Progenitor cell of endocrine pancreas (in vitro differentiated cells): Measurements from ENCODE around the gene THSD4. TPM values are rescaled to one million over a fixed set of nuclear protein-coding genes. Genes with fewer than 3 reads are reported as not detected.

Experiments
- DNase-seq: peaks from one replicate; pipeline ENCODE4 v3.0.0; 2021; ENCODE audit warnings: low spot score; ENCODE audit not compliant: unreplicated experiment
- H3K27ac Mint-ChIP-seq: 2 replicates; pipeline ENCODE4 v1.8.0; 2021; ENCODE audit warnings: mild to moderate bottlenecking, moderate library complexity, mixed read lengths
- H3K27me3 Mint-ChIP-seq: 2 replicates; pipeline ENCODE4 v1.8.0; 2021; ENCODE audit warnings: mixed read lengths
- H3K36me3 Mint-ChIP-seq: 2 replicates; pipeline ENCODE4 v1.8.0; 2022; ENCODE audit warnings: mixed read lengths; ENCODE audit not compliant: insufficient read depth
- H3K4me1 Mint-ChIP-seq: 2 replicates; pipeline ENCODE4 v1.8.0; 2021; ENCODE audit warnings: low read depth, mixed read lengths
- H3K4me3 Mint-ChIP-seq: 2 replicates; pipeline ENCODE4 v1.8.0; 2021; ENCODE audit warnings: low read depth, mild to moderate bottlenecking, moderate library complexity, mixed read lengths
- H3K9me3 Mint-ChIP-seq: 2 replicates; pipeline ENCODE4 v1.8.0; 2021; ENCODE audit warnings: low read depth, mixed read lengths
- CTCF ChIP-seq: fragments of 200-600 bp; sonication (generic); IDR thresholded peaks from one replicate; pipeline ENCODE4 v1.5.0; 2021; ENCODE audit warnings: antibody characterized with exemption, mild to moderate bottlenecking; ENCODE audit not compliant: unreplicated experiment
- total RNA-seq: library from RNA; stranded (reverse); gene quantifications from 2 replicates; pipeline ENCODE4 v1.2.1, GENCODE V29; 2021

The THSD4 gene
- total RNA-seq, 1 donor from 2014 or later, result 6.8 TPM

- Mint-ChIP-seq H3K27ac (no peak overlapping the region), H3K9me3 (no peaks in the 10 kb centered on the region)
These were observed 538.9 kb downstream of the THSD4 start for GRCh38 chr15:71654042-71654719.

GRCh38 chr15:71654720-71655174 lies 539.5 kb downstream of the THSD4 start:
- H3K4me1 Mint-ChIP-seq, result peaks cover 11% of the 10 kb centered on the region
- no peak overlapping the region for H3K4me3 Mint-ChIP-seq
- no peak for DNase-seq
- no peak for TF ChIP-seq CTCF
- peaks cover 21% of the 10 kb centered on the region for H3K27me3 Mint-ChIP-seq
- H3K36me3 Mint-ChIP-seq, result no peaks in the 10 kb centered on the region
- H3K9me3 Mint-ChIP-seq, result no peaks in the 10 kb centered on the region
- no peak overlapping the region for H3K27ac Mint-ChIP-seq

More at GRCh38 chr15:71654042-71654719, 538.9 kb downstream of the THSD4 start:
- H3K36me3 Mint-ChIP-seq, result no peaks in the 10 kb centered on the region
- H3K27me3 Mint-ChIP-seq, result peaks cover 21% of the 10 kb centered on the region
- DNase-seq, result no peak
- H3K4me3 Mint-ChIP-seq, result no peak overlapping the region
- TF ChIP-seq CTCF, result no peak
- peaks cover 10% of the 10 kb centered on the region for H3K4me1 Mint-ChIP-seq

GRCh38 chr15:71656425-71656824 lies 541.2 kb downstream of the THSD4 start:
- DNase-seq, result no peak
- Mint-ChIP-seq H3K36me3 (no peaks in the 10 kb centered on the region), H3K9me3 (no peaks in the 10 kb centered on the region), H3K4me3 (no peak overlapping the region), H3K27me3 (peaks cover 21% of the 10 kb centered on the region), H3K4me1 (peaks cover 22% of the 10 kb centered on the region), H3K27ac (no peak overlapping the region)
- TF ChIP-seq CTCF, result no peak

- no peak for TF ChIP-seq CTCF
- H3K36me3 Mint-ChIP-seq, result no peaks in the 10 kb centered on the region
- no peak overlapping the region for H3K27ac Mint-ChIP-seq
- DNase-seq, result no peak
- H3K27me3 Mint-ChIP-seq, result peaks cover 17% of the 10 kb centered on the region
- H3K4me3 Mint-ChIP-seq, result no peak overlapping the region
- no peaks in the 10 kb centered on the region for H3K9me3 Mint-ChIP-seq
- H3K4me1 Mint-ChIP-seq, result peaks cover 26% of the 10 kb centered on the region
These were observed 541.9 kb downstream of the THSD4 start for GRCh38 chr15:71657141-71657540.

- H3K27ac Mint-ChIP-seq, result no peak overlapping the region
- peaks cover 31% of the 10 kb centered on the region for H3K4me1 Mint-ChIP-seq
These were observed 542.8 kb downstream of the THSD4 start for GRCh38 chr15:71658036-71658435.

More at GRCh38 chr15:71658036-71658435, 542.8 kb downstream of the THSD4 start:
- no peaks in the 10 kb centered on the region for H3K9me3 Mint-ChIP-seq
- peaks cover 10% of the 10 kb centered on the region for H3K27me3 Mint-ChIP-seq
- H3K4me3 Mint-ChIP-seq, result no peak overlapping the region
- H3K36me3 Mint-ChIP-seq, result no peaks in the 10 kb centered on the region
- no peak for DNase-seq
- TF ChIP-seq CTCF, result no peak
